ENCODE data around the gene MRGPRD.

MRGPRD gene

GRCh38 chr11:68980776-68981065, at the start of gene MRGPRD:
Gene MRGPRD (minus strand): TSS chr11:68980986. CDS start chr11:68980986, 0 bp downstream.
- DNase-seq (ENCODE audit: extremely low spot score, insufficient read length, low read depth) (no peak), FAIRE-seq (no peak)

- DNase-seq (ENCODE audit: extremely low spot score, insufficient read length, low read depth): no peak
- FAIRE-seq: no peak
These were observed 49.5 kb upstream of the MRGPRD start for GRCh38 chr11:69030301-69030700.

DNA sequence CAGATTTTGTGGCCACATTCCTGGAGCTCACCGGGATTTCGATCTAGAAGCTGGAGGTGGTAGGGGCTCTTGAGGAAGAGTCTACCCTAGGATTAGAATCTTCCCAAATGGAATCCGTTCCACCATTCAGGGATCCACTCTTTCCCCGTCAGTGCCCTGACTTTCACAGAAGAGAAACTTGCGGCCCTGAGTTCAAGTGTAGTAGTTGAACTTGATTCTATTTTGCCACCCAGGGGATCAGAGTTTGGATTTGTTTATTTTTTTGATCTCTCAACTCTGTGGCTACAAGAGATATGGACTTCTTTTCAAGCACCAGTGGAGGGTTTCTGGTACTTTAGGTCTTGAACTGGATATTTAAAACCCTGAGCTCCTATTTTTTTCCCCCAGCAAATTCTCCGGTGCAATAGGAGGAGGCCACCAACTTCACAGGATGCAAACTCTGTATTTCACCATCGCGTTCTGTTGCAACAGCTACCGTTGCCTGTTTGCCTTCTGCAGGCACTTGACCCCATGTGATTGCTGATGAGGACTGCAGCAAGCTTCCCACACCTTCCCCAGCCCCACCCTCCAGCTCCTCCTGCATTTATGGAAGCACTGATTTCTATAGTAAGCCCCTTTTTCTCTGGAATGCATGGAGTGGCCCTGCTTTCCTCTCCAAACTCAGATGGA, 47.1 kb upstream of the MRGPRD start:
- no peak for DNase-seq (ENCODE audit: extremely low spot score, insufficient read length, low read depth)

DNA sequence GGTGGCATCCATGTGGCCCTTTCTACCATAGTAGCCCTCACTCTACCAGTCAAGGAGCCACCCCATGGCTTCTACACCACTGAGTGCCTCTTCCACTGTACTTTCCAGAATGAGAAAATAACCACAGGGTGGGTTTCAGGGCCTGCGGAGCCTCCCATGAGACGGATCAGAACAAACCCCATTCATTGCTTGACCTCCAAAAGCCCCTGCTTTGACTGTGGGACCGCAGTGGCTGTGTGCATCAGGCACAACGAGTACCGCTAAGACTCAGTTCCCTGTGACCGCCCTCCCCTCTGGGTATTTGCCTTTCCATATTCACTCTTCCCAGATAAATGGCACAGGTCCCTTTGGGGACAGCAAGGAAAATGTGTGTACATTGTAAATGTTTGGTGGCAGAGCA, 43.7 kb upstream of the MRGPRD start:
- no peak for DNase-seq (ENCODE audit: extremely low spot score, insufficient read length, low read depth)
- no peak for FAIRE-seq

More for the DNA sequence above, 47.1 kb upstream of the MRGPRD start:
- no peak for FAIRE-seq

DNA sequence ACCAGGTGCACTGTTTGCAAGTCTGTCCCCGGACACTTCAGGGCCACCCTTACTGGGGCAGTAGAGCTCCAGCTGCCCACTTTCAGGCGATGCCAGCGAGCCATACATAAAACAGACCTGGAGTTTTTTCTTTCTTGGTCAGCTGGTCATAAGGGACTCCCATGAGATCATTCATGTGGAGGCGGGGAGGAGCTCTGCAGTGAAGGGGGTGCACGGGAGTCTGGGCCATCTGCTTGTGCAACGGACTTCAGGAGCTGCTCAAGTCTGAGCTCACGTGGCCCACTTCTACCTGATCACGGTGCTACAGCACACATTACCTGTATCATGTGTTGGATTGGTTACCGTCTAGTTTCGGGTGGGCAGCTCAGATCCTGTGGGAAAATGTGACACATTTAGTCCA, 41.5 kb upstream of the MRGPRD start:
- FAIRE-seq (no peak), DNase-seq (ENCODE audit: extremely low spot score, insufficient read length, low read depth) (no peak)

GRCh38 chr11:69018924-69019323, 38.1 kb upstream of the MRGPRD start:
- FAIRE-seq: no peak
- no peak for DNase-seq (ENCODE audit: extremely low spot score, insufficient read length, low read depth)

GRCh38 chr11:69017951-69018350, 37.2 kb upstream of the MRGPRD start:
- DNase-seq (ENCODE audit: extremely low spot score, insufficient read length, low read depth): no peak
- FAIRE-seq: no peak

DNA sequence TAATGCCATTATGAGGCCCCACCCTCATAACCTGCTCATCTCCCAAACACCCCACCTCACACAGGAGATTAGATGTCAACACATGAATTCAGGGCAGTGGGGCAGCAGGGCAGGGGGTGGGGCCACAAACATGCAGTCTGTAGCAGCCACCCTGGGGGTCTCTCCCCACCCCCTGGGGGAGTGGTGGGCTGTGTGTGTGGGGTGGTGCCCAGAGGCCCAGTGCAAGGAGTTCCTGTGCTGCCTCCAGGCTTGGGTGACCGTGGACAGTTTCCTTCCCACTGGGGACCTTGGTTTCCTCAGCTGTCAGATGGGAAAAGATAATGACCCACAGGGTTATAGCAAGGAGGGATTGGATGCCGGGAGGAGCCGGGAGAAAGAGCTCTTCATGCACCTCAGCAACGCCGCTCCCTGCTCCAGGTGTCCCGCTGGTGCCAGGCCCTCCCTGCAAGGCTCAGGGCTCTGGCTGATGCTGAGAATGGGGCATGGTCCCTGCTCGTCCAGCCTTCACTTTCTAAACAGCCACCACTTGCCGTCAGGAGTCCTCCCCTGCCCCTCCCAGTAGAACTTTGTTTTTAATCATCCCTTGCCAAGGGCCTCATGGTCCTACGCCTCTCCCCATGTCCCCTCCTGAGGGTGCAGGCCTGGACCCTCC, 34.2 kb upstream of the MRGPRD start:
- DNase-seq (ENCODE audit: extremely low spot score, insufficient read length, low read depth) (no peak), FAIRE-seq (no peak)

GRCh38 chr11:69014084-69014851, 33.5 kb upstream of the MRGPRD start:
- FAIRE-seq (no peak), DNase-seq (ENCODE audit: extremely low spot score, insufficient read length, low read depth) (no peak)

DNA sequence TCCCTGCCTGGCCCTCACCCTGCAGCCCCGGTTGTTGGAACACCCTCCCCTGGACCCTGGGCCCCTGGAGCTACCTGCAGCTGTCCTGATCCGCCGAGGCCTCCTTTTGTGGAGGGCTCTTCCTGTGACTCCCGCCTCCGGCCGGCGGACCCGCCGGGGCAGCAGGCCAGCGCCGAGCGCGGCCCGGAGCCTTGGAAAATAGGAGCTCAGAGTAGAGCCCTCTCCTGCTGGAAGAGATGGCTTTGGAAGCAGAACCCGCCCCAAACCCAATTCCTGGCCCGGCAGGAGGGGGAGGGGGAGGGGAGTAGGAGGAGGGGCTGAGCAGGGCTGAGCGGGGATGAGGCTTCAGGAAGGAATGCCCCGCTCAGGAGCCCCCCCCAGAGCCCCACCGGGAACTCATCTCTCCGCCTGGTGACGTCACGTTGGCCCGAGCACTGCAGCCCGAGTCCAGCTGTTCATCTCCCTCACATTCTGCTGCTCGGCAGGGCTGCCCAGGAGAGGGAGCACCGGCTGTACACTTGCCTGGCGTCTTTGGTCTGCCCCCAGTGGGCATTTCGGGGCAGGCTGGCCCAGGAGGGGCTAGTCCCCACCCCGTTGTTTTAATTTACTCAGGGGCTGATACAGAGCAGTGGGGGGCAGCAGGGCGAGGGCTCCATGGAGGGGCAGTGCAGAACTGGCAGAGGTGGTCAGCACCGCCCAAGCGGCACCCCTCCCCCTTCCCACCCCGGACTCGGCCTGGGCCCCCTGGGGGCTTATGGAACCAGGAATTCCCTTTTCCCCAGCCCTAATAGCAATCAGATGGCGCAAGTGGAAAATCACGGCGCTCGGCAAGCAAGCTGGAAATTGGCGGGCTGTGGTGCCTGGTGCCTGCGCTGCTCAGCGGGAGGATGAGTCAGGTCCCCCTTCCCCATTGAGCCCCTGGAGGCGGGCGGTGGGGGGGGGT, 32.5 kb upstream of the MRGPRD start, which contains the start of gene MRGPRF:
MRGPRF (minus strand) TSS at position 238 of the 943 bp plus-strand sequence. CDS start 3,345 bp downstream, outside the sequence.
- FAIRE-seq (no peak), DNase-seq (ENCODE audit: extremely low spot score, insufficient read length, low read depth) (no peak)

- no peak for DNase-seq (ENCODE audit: extremely low spot score, insufficient read length, low read depth)
- FAIRE-seq: no peak
These were observed 31.6 kb upstream of the MRGPRD start for GRCh38 chr11:69012092-69013008.

DNA sequence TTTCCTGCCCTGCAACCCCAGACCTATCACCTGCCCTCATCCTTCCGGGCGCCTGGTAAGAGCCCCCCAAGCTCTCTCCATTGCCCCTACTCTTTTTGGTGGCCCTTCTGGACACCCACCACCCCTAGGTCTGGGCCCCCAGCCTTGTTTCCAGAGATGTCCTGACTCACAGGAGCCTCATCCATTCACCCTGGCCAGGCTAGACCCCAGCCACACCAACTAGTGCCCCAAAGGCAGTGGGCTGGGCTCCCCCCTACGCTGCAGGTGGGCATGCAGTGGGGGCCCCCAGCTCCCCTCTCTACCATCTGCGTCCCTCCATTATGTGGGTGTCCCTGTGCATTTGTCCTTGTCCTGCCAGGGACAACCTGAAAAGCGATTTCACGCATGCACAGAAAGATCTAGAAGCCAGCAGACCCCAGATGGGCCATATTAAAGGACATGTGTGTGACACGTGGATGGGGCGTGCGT, 30.9 kb upstream of the MRGPRD start:
- DNase-seq (ENCODE audit: extremely low spot score, insufficient read length, low read depth) (no peak), FAIRE-seq (no peak)

DNA sequence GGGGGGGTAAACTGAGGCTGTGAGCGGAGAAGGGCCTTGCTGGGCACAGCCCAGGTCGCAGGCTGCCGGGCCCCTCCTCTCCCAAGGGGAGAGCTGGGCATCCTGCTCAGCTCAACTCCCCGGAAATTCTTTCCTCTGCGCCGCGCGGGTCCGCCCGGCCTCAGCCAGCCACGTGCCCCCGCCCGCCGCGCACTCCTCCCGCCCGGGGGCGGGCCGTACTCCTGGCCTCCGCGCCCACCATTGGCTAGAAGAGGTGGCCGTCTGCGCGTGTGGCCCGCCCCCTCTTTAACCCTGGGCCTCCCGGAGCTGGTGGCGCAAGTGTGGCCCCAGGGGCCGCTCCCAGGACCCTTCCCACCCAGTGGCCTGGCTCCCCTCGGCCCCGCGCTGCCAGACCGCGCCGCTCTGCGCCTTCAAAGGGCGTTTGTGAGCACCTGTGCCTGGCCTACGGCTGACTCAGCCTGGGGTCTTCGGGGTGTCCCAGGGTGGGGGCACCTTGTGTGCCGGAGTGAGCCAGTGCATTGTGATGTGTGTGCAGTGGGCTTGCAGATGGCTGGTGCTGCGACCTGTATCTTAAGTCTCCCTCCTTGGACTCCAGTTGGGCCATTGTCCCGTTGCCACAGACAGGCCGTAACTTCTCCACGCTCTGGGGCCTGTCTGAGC, 30.3 kb upstream of the MRGPRD start:
- no peak for DNase-seq (ENCODE audit: extremely low spot score, insufficient read length, low read depth)
- FAIRE-seq: no peak

GRCh38 chr11:69010361-69010891, 29.6 kb upstream of the MRGPRD start:
- DNase-seq (ENCODE audit: extremely low spot score, insufficient read length, low read depth) (no peak), FAIRE-seq (no peak)

GRCh38 chr11:69009441-69010211, 28.8 kb upstream of the MRGPRD start:
- FAIRE-seq: no peak
- DNase-seq (ENCODE audit: extremely low spot score, insufficient read length, low read depth): no peak

- no peak for DNase-seq (ENCODE audit: extremely low spot score, insufficient read length, low read depth)
- no peak for FAIRE-seq
These were observed 28.1 kb upstream of the MRGPRD start for GRCh38 chr11:69008737-69009440.

DNA sequence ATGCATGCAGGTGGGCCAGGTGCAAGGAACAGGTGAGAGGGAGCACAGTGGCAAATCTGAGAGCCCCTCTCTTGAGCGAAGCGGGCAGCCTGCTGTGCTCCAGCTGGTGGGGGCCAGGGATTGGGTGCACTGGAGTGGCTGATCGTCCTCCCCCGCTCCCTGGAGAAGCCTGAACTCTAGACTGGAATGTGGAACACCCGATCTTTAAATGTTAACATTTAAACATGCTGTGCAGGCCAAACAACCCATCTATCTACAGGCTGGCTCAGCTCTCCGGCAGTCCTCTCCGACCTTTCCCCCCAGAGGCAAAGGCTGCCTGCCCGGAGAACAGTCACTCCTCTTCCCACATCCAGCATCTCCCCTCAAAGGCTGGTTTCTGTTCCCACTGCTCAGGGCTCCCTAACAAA, 27.2 kb upstream of the MRGPRD start:
- FAIRE-seq (no peak), DNase-seq (ENCODE audit: extremely low spot score, insufficient read length, low read depth) (no peak)

Measured in GM18507 (cell line).